GM19468 (cell line): ENCODE data around the gene HOXD9.

ENCODE experiments used
- ATAC-seq: cut with Tn5 transposase; IDR thresholded peaks from one replicate; pipeline ENCODE4 v1.9.1; 2021; ENCODE audit warnings: mild to moderate bottlenecking, moderate library complexity, moderate number of reproducible peaks; ENCODE audit not compliant: unreplicated experiment; ENCODE audit errors: extremely low read depth

Gene HOXD9

DNA sequence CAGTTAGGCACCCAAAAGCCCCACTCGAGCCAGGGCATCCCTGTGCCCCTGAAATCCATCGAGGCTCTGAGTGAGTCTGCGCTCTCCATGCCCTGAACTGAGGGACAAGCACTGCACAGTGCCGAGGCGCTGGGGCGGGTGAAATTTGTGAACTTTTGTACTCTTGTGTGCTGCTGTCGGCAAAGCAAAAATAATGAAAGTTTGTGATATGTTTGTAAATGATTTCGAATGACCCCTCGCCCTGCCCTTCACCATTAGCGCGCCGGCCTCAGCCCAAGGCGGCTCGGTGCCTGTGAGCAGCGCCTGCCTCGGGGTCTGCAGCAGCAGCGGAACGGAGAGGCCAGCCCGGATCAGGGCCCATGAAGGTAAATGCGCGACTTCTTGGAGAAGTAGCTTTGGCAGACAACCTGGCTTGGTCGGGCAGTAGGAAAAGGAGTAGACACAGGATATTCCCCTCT lies 27.0 kb downstream of the HOXD9 start:
- ATAC-seq: no peak

DNA sequence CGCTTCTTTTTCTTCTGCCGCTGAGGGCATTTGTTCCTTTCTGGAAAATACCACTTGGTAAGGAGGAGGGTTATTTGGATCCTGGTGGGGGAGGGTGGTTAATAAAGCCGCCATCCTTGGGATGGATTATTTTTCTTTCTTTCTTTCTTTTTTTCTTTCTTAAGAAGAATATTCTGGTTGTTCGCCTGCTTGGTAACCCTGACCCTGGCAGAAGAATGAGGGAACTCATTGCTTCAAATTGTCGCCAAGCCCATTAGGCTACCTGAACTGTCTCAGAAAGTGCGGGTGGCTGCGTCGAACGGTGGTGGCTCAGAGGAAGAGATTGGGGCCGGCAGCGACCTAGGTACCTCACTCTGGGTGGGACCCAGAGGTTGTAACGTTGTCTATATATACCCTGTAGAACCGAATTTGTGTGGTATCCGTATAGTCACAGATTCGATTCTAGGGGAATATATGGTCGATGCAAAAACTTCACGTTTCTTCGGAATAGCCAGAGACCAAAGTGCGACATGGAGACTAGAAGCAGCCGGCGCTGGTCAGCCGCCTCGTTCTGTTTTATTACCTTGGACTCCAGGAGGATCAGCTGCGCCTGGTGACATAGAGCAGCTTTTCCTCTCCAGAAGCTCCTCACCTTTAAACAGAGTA lies 27.5 kb downstream of the HOXD9 start:
- no peak for ATAC-seq

DNA sequence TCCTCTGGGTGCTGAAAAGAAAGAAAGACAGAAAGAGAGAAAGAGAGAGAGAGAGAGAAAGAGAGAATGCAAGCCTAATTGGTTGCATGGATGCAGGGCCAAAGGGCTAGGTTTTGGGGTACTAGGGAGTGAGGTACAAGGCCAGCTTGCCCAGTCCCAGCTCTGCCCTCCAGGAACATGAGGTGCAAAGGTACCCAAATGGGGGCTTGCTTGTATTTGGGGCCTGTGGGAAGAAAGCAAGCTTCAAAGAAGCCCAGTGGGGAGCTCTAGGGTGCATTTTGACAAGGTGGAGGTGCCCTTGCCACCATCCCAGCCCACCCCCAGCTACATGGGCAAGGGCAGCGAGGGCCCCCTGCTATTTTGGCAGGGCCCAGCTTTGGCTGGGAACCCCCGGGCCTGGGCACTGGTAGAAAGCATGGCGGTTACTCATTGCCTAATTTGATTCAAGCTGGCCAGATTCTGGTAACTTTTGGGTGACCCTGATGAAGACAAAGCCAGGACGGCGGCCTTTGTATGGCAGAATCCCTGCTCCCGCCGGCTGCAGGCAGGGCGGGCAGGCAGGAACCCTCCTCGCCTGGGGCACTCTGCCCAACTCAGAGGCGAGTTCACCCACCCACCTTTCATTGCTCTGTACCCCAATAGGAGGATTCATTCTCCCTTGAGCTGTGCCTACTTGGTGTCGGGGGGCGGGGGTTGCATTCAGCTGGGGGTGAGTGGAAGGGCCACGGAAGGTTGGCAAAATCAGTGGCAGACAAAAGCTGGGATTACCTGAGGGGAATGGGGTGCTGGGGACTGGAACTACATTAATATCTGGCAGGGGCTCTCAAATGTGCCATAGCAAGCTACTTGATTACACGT lies 28.3 kb downstream of the HOXD9 start:
- no peak for ATAC-seq

DNA sequence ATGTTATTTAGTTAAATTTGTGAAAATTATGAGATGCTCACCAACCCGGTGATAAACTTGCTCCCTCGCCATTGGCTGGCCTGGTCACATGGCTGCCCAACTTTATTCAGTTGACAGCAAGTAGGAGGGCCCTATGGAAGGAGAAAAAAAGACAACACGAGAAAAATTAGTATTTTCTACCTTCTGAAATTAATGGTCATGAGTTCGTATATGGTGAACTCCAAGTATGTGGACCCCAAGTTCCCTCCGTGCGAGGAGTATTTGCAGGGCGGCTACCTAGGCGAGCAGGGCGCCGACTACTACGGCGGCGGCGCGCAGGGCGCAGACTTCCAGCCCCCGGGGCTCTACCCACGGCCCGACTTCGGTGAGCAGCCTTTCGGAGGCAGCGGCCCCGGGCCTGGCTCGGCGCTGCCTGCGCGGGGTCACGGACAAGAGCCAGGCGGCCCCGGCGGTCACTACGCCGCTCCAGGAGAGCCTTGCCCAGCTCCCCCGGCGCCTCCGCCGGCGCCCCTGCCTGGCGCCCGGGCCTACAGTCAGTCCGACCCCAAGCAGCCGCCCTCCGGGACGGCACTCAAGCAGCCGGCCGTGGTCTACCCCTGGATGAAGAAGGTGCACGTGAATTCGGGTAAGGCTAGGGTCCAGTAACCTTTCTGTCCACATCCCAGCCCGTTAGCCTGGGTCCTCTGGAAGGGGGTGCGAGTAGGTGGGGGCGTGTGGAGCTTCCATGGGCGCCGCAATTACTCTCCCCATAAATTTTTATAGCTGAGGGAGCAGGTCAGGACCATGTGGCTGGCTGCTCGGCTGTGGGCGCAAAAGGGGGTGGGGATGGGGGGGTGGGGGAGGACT lies 29.1 kb downstream of the HOXD9 start, which contains the start of gene HOXD4:
TSS of gene HOXD4 (plus strand) at position 109 of the 846 bp plus-strand sequence. CDS start at position 193, 84 bp downstream.
- ATAC-seq: no peak

DNA sequence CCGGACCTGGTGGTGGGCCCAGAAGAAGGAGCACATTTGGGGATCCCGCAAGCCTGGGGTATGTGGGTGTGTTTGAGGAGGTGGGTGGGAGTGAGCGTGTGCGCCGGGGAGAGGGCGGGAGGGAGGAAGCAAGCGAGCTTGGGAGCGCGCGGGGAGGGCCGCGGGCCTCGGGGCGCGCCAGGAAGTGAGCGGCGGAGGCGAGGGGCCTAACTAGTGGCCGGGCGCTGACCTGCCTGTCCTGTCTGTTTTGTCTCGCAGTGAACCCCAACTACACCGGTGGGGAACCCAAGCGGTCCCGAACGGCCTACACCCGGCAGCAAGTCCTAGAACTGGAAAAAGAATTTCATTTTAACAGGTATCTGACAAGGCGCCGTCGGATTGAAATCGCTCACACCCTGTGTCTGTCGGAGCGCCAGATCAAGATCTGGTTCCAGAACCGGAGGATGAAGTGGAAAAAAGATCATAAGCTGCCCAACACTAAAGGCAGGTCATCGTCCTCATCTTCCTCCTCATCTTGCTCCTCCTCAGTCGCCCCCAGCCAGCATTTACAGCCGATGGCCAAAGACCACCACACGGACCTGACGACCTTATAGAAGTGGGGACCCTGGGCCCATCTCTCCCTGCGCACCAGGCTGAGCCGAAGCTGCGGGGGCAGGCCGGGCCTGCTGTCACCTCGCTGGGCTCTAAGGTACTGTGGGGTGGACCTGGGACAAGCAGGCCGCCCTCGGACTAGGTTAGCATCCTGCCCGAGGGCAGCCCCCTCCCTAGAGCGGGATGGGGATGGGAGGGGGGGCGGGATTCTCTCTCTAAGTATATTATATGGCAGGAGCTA lies 30.0 kb downstream of the HOXD9 start:
- no peak for ATAC-seq

DNA sequence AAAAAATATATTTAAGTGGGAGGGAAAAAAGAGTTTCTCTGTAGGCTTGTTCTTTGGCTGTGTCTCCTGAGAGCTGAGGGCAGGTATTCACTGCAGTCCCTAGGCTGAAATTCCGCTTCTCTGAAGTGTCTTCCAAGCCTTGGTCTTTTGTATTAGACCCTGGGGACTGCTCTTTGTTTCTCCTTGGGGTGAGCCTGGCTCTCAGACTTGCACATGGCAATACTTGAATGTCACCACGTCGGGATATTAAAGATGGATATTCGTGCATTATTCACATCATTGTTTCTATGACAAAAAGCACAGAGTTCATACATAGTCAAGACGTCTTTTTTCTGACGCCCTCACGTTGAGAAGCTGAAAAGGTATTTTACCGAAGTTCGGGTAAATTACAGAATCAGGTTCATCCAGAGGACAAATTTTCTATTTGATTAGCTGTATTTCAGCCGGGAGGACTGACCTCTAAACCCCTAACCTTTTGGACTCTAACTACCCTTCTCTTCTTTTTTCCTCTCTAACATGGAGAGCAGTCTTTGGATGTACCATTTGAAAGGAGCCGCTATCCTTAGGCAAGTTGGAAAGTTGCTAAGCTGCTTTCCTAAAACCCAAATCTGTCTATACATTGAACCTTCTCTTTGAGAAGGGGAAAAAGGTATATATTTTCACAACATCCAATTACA lies 32.2 kb downstream of the HOXD9 start:
- ATAC-seq: no peak

DNA sequence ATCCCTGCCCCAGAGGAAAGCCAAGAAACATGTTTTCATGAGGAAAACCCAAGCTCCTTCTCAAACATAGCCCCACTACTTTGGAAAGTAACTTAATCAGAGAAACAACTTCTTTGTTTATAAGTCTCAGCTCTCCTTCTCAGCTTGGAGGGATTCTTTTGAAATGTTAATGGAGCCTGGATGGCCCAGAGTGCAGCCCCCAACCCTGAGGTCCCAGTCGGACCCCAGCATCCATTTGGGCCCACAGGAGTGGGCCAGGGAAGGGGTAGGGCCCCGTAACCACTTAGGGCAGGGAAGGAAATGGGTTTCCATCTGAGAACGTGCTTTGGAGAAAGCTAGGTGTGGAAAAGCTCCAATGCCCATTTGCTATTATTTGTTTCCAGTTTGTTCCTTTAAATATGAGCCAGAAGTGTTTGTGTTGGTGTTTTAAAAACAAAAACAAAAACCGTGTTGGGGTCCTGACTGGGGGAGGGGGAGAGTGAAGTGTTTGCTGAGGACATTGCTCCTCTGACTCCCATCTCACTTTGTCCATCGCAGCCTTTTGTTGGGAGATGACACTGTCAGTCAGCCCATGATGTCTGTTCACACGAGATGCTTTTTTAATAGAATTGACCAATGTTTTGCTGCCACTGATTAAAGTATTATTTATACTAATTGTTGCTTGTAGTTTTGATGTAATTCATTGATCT lies 33.0 kb downstream of the HOXD9 start:
- no peak for ATAC-seq

DNA sequence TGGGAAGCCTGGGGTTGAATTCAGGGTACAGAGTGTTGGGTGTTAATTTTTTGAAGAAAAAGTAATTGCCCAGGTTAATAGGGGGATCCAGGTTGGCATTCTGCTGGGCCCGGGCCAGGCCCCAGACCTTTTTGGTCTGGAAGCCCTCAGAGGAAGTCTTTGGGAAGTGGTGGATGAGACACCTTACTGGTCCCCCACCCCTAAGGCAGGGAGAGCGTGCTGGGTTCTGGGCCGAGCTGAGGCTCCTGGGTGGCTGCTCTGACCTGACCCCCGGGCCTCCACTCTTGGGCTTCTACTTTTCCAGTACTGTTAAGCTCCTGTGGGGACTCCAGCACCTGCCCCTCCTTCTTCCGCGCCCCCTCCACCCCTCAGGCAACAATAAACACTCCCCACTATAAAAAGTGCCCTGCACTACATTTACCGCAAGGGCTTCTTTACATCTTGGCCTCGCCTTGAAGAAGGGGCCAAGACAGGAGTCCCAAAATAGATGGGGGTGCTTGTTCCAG lies 33.8 kb downstream of the HOXD9 start:
- no peak for ATAC-seq

DNA sequence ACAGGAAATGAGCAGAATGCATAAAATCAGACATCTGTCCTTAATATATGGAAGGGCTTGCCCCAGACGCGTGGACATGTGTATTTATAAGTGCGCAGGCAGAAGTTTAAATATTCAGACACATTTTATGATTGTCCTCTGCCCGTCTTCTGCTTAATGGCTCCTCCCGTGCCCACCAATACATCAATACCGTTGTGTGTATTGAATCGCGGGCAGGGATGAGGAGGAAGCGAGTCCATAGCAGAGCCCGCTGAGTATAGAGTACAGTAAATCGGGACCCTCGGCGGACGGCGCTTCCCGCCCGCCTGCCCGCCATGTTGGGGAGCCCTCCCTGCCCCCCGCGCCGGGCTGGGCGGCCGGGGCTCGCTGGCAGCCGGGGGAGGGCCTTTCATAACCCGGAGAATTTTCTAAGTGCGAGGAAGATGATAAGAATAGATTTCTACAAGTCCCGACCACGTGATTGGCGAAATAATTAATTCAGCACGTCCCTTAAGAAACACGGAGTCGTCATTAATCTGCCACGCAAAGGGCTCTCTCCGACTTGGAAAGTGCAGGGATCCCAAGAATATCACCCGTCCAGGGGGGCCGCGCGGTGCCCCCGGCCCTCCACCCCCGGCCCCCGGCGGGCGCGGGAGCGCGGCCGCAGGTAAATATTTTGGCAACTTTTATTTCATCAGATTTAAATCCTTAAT lies 34.4 kb downstream of the HOXD9 start, which contains the start of gene HOXD3:
TSS of gene HOXD3 (plus strand) at position 501 of the 692 bp plus-strand sequence. CDS start 11,808 bp downstream, outside the sequence.
- no peak for ATAC-seq

DNA sequence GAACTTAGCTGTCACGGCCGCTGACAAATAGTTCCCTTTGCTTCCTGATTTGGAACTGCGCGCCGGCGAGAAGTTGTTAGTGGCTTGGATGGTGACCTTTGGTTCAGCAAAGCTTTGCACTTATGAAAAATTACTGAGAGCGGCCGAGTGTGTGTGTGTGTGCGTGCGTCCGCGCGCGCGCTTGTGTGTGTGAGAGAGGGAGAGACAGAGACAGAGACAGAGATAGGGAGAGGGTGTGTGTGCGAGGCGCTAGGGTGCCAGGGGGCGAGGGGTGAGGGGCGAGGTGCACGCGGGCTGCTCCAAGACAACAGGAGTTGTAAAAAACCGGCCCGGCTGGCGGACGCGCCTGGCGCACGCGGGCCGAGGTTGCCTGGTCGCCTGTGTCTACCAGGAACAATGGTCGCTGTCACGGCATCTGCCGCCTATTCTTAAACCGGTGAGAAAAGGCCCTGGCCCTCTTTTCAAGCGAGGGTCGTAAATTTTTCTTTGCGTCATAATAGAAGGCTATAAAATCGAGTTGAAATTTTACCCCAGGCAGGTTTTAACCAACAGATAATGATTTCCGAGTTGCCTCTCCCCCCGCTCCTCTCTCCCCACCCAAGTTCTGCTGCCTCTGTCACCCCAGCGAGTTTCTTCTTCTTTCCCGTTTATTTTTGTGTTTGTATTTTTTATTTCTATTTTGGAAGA lies 35.1 kb downstream of the HOXD9 start:
- no peak for ATAC-seq

DNA sequence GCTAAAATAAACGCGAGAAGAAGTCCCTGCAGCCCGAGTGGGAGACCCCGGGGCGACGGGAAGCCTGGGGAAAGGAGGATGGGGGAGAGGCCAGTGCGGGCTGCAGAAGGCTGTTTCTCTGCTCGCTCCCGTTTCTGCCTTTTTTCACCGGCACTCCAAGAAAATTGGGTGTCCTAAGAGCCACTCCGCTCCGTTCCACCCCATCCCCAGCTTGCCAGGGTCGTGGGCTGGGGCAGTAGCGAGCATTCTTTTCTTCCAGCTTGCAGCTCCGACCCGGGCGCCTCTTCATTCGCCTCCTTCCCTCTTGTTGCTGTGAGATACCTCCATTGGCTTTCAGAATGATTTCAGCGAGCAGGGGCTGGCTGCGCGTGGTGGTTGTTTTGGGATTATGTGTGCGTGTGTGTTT lies 35.7 kb downstream of the HOXD9 start:
- ATAC-seq: no peak

DNA sequence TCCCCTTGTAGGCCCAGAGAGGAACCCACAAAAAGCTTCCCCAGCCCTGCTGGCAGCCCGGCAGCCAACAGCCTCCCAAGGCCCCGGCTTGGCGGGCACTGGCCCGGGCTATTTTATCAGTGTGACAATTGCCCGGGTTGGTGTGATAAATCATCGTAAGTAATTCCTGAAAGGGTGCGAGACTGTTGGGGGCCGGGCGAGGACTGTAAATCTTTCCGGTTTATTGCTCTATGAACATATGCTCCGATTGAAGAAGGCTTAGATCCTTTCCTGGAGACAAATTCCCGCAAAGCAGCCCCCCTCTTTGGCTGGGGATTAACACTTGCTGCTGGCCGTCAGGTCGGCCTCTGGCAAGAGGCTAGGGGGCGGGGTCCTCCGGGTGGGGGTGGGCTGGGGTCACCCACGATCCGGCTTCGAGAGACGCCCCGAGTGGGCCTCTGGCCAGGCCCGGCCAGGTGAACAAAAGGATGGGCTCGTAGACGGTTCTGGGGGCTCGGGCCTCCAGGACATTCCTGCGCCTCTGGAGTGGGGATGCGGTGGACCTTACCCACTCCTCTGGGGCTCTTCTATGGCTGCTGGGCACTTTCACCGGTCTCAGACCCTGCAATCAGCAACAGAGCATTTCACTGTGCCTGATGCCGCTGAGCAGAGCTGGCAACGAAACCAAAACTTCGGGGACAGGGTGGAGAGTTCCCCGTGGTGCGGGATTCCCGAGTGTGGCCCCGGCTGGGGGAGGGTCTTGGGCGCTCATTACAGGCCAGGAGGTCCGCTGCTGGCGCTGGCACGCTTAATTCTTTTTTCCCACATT lies 36.5 kb downstream of the HOXD9 start:
- ATAC-seq: no peak

DNA sequence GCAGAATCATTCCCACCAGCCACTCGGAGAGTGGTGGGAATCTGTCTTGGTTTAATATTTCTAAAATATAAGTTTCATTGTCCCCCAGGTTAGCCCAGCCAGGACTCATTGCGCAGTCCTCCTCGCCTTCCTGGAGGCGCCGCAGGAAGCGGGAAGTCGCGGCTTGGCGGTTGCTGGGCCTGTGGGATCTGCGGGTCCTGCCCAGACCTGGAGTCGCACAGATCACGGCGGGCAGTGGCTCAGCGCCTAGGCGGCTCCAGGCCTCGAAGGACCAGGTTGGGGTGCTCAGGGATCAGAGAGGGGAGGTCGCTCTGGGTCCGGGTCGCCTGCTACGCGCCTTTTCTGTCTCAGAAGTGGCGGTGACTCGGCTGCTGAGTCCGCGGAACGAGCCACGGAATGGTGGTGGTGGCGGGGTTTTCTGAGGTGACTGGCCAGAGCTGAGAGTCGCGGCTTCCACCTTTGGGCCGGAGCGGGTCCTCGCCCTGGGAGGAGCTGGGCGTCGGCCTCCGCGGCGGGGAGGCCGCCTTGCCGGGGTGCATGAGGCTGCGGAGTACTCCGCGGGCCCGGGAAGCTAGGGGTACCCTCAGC lies 37.2 kb downstream of the HOXD9 start:
- ATAC-seq: no peak

DNA sequence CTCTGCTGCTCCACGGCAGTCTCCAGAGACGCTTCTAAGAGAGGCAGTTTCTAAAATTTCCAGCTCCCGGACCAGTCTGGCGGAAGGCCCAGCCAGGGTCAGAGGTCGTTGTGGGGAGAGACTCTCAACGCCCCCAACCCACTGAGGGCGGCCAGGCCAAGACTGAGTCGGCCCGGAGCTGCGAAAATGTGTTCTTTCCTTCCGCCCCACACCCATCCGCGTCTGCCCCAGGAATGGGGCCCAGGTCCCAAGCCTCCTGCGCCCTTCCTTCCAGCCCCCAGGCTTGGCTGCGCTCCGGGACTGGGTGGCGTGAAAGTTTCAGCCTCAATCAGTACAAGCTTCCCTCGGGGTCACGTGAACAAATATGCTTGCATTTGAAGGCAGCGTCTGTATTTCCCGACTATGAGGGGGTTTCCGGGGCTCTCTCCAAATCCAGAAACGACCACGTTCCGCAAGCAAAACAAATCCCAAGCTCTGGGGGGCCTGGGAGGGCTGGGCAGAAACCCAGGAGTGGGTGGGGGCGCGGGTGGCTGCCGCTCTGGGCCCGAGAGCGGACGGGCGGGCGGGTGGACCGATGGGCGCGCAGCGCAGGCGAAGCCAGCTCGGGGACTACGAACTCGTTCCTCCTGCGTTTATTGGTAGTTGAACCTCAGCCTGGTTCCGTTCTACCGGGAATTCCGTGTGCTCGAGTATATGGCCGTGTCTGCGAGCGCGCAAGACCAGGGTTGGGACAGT lies 37.9 kb downstream of the HOXD9 start:
- no peak for ATAC-seq
